Measurements from ENCODE around the gene RELL2.

RELL2 gene

DNA sequence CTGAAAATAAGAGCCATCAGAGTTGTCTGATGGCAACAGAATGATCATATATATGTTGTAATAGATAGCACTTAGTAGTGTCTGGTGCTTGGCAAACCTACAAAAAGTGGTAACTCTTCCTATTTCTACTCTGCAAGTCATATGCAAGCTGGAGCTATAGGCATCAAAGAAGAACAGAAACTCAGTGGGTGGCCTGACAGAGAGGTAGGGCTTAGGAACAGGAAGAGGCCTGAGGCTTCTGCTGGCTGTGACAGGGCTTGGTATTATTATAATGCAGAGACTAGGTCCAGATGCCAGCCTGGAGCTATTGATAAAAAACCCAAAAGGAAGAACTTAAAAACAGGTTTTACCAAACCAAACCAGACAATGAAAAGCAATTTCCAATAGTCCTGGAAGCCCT is 13.6 kb upstream of the RELL2 start:
- DNase-seq: no peak

DNA sequence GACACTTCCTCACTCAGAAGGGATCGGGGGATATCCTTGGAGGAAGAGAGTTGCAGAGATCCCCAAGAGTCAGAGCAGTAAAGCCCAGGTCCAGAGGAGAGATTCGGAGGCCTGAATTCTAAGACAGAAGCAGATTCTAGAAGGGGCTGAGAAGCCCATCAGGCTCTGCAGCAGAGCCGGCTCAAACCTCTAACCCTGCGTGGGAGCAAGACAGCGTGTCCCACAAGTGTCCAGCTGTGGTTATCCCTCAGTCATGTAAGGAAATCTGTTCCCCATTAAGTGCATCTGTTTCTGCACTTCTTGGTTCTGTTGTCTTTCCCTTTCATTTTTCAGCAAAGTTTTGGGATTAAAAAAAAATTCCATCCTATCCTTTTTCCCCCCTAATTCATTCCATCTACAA is 13.2 kb upstream of the RELL2 start:
- no peak for DNase-seq

- no peak for DNase-seq
These were observed 8.5 kb upstream of the RELL2 start for GRCh38 chr5:141628175-141628788.

- DNase-seq: no peak
These were observed 6.1 kb upstream of the RELL2 start for GRCh38 chr5:141630570-141631140.

DNA sequence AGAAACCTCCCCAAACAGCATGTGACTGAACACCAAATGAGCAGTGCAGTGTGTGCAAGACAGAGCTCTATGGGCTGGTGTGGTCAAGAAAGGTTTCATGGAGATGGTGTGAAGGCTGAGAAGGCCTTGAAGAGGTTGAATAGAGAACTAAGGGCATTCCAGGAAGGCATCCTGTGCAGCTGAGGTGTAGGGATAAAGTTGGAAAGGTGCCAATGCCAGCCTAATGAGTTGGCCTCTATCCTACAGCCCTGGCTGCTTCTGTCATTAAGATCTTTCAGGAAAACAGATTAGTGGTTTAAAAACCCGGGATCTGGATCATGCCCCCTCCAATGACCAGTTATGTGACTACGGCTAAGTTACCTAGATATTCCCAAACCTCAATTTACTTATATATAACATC is 4.1 kb upstream of the RELL2 start:
- DNase-seq: no peak

DNA sequence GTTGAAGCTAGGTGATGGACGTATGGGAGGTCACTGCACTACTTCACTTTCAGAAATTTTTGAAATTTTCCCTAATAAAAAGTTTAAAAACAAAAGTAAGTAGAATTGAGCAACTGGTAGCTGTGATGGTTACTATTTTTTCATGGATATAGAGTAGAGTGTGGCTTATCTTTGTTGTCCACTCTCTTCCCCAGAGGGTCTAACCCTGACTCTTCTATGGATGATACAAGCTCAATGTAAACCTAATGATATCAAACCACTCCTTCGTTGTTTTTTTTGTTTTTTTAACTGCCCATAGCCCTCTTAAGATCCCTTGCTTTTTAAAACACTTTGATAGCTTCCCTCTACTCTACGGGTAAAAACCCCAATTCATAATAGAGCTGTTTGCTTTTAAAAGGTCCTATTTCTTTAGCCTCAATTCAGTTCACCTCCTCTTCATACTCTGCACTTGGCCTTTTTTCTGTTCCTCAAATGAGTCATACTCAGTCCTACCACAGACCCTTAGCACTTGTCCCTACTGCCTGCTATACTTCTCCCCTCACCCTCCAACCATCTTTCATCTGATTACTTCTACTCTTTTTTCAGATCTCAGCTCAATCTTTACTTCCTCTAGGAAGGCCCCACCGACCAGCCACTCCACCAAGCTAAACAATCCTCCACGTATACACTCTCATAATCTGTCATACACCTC is 2.8 kb upstream of the RELL2 start:
- DNase-seq: peak; percentile 47

GRCh38 chr5:141634720-141635119 is 2.1 kb upstream of the RELL2 start:
- DNase-seq: no peak

GRCh38 chr5:141635646-141636045 is 1.2 kb upstream of the RELL2 start:
- DNase-seq: no peak

DNA sequence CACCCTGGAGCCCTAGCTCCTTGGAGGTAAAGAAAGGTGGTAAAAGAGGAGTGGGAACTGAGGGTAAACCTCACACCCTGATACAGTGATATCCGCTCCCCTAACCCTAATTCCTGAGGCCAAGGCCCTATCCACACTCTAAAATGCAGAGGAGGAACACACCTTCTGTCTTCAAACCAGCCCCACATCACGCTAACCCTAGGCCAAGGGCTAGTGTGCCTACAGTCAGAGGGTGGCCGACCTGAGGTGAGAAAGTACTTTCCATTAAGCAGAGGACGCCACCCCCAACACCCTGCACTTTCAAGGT is 738 bp upstream of the RELL2 start:
- DNase-seq: no peak

DNA sequence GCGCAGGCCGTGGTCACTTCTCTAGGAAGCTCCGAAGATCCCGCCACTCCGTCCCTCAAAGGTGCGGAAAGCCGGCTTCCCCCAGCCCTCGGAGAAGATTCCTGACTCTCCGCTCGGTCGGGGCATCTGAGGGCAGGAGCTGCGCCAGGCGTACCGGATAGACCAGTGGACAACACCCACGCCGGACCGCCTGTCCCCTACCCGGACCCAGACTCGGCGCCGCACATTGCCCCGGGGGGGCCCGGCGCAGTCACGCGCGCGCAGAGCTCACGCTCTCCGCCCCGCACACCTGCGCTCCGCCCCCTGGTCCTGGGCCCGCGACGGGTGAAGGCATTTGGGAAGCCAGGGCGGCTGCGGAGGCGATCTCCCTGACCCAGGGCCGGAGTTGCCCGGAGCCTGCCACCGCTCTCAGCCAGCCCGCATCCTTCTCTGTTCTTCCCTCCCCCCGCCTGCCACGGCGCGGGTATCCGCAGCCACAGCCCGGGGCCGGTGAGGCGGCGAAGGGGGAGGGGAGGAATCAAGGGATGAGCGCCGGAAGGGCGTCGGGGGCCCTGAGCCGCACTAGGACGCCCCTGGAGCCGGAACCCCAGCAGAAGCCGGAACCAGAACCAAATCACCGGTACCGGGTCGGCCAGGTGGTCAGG is 448 bp downstream of the RELL2 start:
- DNase-seq: peak; percentile 46

DNA sequence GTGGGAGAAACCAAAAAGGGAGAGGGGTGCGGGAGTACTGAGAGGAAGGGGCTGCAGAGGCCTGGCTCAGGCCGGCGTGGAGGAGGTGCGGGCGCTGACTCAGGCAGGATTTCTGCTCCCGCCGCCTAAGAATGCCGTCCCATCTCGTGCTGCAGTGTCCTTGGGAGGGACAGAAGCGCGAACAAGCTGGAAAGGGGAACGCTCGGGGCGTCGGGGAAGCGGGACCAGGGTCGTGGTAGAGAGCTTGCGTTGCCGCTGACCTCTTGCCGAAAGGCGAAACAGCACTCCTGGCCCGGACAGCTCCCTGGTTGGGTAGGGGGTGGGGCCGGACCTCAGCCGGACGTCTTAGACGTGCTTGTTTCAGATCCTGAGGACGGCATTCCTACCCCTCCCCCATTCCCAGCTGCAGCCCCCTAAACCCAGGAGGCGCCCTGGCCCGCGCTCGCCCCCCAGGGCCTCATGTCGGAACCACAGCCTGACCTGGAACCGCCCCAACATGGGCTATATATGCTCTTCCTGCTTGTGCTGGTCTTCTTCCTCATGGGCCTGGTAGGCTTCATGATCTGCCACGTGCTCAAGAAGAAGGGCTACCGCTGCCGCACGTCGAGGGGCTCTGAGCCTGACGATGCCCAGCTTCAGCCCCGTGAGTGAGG is 1.1 kb downstream of the RELL2 start:
- DNase-seq: peak; percentile 70

- no peak for DNase-seq
These were observed 2.0 kb downstream of the RELL2 start for GRCh38 chr5:141638771-141639170.

- DNase-seq: no peak
These were observed 2.7 kb downstream of the RELL2 start for GRCh38 chr5:141639357-141640050.

- DNase-seq: no peak
These were observed 3.2 kb downstream of the RELL2 start for GRCh38 chr5:141640051-141640415.

- no peak for DNase-seq
These were observed 3.9 kb downstream of the RELL2 start for GRCh38 chr5:141640698-141641097.

DNA sequence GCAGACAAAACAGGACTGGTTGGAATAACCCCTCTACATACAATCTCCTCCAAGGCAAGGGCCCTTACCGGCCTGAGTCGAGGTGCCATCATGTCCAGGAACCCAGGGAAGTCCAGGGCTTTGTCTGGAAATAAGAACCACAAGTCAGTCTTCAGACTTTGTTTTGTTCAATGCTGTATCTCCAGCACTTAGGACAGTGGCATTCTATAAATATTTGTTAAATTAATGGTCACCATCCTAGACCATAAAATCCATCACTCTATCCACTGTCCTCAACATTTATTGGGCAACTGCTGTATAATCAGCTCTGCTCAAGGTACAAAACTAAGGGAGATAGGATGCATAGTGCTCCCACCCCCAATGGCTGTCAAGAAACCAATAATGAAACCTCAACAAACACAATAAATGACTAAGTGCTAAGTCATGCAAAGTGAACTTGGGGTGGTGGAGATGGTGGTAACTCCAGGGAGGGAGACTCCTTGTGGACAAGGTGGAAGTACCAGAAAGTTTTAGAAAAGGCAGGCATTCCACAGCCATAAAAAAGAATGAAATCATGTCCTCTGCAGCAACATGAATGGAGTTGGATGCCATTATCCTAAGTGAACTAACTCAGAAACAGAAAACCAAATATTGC is 5.0 kb downstream of the RELL2 start:
- peak; percentile 80 for DNase-seq

- no peak for DNase-seq
These were observed 9.2 kb downstream of the RELL2 start for GRCh38 chr5:141646026-141646425.

GRCh38 chr5:141647242-141647641 is 10.4 kb downstream of the RELL2 start:
- no peak for DNase-seq

- DNase-seq: no peak
These were observed 11.1 kb downstream of the RELL2 start for GRCh38 chr5:141647851-141648250.

GRCh38 chr5:141649056-141649688 is 12.4 kb downstream of the RELL2 start:
- no peak for DNase-seq

DNA sequence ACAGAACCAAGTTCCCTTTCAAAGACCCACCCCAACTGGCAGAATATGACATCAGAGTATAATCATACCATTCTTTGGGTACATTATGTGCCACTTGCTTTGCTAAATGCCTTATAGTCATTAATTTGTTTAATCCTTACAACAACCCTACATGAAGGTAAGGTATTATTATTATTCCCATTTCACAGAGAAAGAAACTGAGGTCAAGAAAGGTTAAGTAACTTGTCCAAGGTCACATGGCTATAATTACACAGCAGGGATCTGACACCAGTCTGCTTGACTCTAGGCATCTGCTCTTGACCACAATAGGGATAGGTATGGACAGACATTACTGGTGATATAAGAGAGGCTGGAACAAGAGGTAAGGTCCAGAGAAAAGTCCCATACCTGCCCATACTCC is 13.2 kb downstream of the RELL2 start:
- no peak for DNase-seq

Data from activated CD4-positive, alpha-beta T cell treated with anti-CD3 and anti-CD28 coated beads, Interleukin-2, amount 50 U/mL, for 16 hours (primary cell).